Measurements from ENCODE around the gene VWA8. TPM values are rescaled to one million over a fixed set of nuclear protein-coding genes. Genes with fewer than 3 reads are reported as not detected.

Gene VWA8
- total and polyA plus RNA-seq, 2 of the 8 experiments (the other 6 are each of a cell fraction or from before 2014, with no cell fraction given): 5.9 to 19.6 TPM

DNA sequence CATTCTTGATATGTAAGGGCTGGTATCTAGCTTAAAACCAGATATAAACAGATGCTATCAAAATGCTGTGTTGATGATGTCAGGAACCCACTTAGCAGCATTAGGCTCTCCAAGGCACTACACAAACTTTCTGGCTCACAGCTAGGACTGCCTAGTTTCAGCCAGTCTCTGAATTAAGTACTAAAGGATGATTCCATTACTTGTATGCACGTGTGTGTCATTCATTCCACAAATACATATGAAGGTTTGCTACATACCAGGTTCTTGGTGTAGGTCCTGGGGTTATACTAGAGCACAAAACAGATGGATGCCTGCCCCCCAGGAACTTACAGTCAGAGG lies 352.1 kb downstream of the VWA8 start:
- no peak for TF ChIP-seq SIRT6 (IDR thresholded peaks at IDR 0.05; ENCODE audit: low read length)
- no peak for TF ChIP-seq CREB1 (IDR thresholded peaks at IDR 0.05)
- no peak for TF ChIP-seq ZNF274 (IDR thresholded peaks at IDR 0.05; ENCODE audit: borderline replicate concordance, extremely low read depth, low read length)
- TF ChIP-seq BCL11A (IDR thresholded peaks at IDR 0.05; ENCODE audit: low read depth in 2 of 2, low read length in 2 of 2): no peak
- TF ChIP-seq SIN3A (conservative IDR thresholded peaks at IDR 0.05 in 1 of 2, IDR thresholded peaks at IDR 0.05 in 1 of 2; ENCODE audit: low read depth in 1 of 2, low read length in 2 of 2): no peak
- no peak for TF ChIP-seq BRCA1 (IDR thresholded peaks at IDR 0.05; ENCODE audit: low read depth, low read length)
- TF ChIP-seq POU5F1 (IDR thresholded peaks at IDR 0.05; ENCODE audit: low read depth, low read length): no peak
- no peak for TF ChIP-seq RNF2 (IDR thresholded peaks at IDR 0.05; ENCODE audit: borderline replicate concordance, low read depth, low read length, missing control alignments, poor library complexity, severe bottlenecking)
- TF ChIP-seq CEBPB (IDR thresholded peaks at IDR 0.05; ENCODE audit: low read depth, low read length): no peak
- no peak for TF ChIP-seq SIX5 (IDR thresholded peaks at IDR 0.05; ENCODE audit: low read depth, low read length)
- TF ChIP-seq NRF1 (IDR thresholded peaks at IDR 0.05; ENCODE audit: low read depth, low read length): no peak
- TF ChIP-seq SP2 (IDR thresholded peaks at IDR 0.05; ENCODE audit: low read length): no peak
- TF ChIP-seq HDAC6 (IDR thresholded peaks at IDR 0.05; ENCODE audit: low read depth, low read length): no peak
- TF ChIP-seq, protein P1, sequence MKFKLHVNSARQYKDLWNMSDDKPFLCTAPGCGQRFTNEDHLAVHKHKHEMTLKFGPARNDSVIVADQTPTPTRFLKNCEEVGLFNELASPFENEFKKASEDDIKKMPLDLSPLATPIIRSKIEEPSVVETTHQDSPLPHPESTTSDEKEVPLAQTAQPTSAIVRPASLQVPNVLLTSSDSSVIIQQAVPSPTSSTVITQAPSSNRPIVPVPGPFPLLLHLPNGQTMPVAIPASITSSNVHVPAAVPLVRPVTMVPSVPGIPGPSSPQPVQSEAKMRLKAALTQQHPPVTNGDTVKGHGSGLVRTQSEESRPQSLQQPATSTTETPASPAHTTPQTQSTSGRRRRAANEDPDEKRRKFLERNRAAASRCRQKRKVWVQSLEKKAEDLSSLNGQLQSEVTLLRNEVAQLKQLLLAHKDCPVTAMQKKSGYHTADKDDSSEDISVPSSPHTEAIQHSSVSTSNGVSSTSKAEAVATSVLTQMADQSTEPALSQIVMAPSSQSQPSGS (IDR thresholded peaks at IDR 0.05; ENCODE audit: low read length): no peak

More for the DNA sequence above, 352.1 kb downstream of the VWA8 start:
- H3K36me3 ChIP-seq (ENCODE audit: control insufficient read depth in 2 of 4, insufficient read depth in 4 of 4, low read length in 3 of 4): no peaks in the 10 kb centered on the region; a peak in 1 of 8 replicates
- no peak overlapping the region for H2BK120ac ChIP-seq (replicated peaks; ENCODE audit: low read depth, low read length)
- no peak overlapping the region for H2BK12ac ChIP-seq (ENCODE audit: low read depth, low read length)
- POLR2A ChIA-PET (ENCODE audit: partially characterized antibody): no interaction called here
- H3K79me1 ChIP-seq (ENCODE audit: low read depth, low read length): no peaks in the 10 kb centered on the region
- no peaks in the 10 kb centered on the region for H3K27me3 ChIP-seq (replicated peaks in 1 of 4; ENCODE audit: control insufficient read depth in 3 of 4, extremely low read depth in 1 of 4, insufficient read depth in 3 of 4, low read length in 3 of 4)
- H2BK15ac ChIP-seq (ENCODE audit: low read length): no peak overlapping the region
- WGBS, 2 experiments (ENCODE audit: extremely low coverage in 1 of 2, insufficient coverage in 1 of 2, insufficient read length in 1 of 2, insufficient replicate concordance in 2 of 2, low coverage in 1 of 2, low lambda C conversion rate in 2 of 2, missing lambda C conversion rate in 1 of 2): 82% methylated on average over 1 of the region's 1 CpG; no CpG with 5 or more reads in 1 of the 2 experiments
- H2BK5ac ChIP-seq (ENCODE audit: low read depth, low read length): no peak overlapping the region
- no peak overlapping the region for H3K27ac ChIP-seq (ENCODE audit: low read depth, low read length)
- no peaks in the 10 kb centered on the region for H3K23me2 ChIP-seq (ENCODE audit: low read depth, low read length)
- H3K18ac ChIP-seq (ENCODE audit: extremely low read depth, low read length): no peak overlapping the region
- no peak overlapping the region for H3K9ac ChIP-seq (replicated peaks in 1 of 4; ENCODE audit: extremely low read depth in 1 of 4, low read depth in 3 of 4, low read length in 3 of 4)
- H2AK5ac ChIP-seq (ENCODE audit: low read depth, low read length): no peak overlapping the region
- no peak overlapping the region for H3K56ac ChIP-seq (replicated peaks; ENCODE audit: insufficient read length, low read depth, low read length)
- no peaks in the 10 kb centered on the region for H3K9me3 ChIP-seq (ENCODE audit: insufficient read depth in 2 of 2, low read depth in 1 of 2, low read length in 1 of 2)
- no peak overlapping the region for H4K91ac ChIP-seq (replicated peaks; ENCODE audit: insufficient read length, low read length)
- FAIRE-seq (no peak), DNase-seq (ENCODE audit: low read depth in 1 of 2, low spot score in 2 of 2) (no peak)
- H2AFZ ChIP-seq (ENCODE audit: low read length): no peak overlapping the region
- no peak overlapping the region for H3K4ac ChIP-seq (replicated peaks; ENCODE audit: insufficient read length, low read depth, low read length)
- no peak overlapping the region for H3K4me3 ChIP-seq (ENCODE audit: extremely low read depth in 1 of 4, insufficient read depth in 2 of 4, low read depth in 3 of 4, low read length in 4 of 4)
- no peak overlapping the region for H3K14ac ChIP-seq (ENCODE audit: insufficient read length)
- H2BK20ac ChIP-seq (ENCODE audit: low read length): no peak overlapping the region
- peaks cover 0 to 1% of the 10 kb centered on the region in 2 experiments for H4K20me1 ChIP-seq (replicated peaks in 1 of 2; ENCODE audit: control insufficient read depth in 1 of 2, insufficient read depth in 2 of 2, low read length in 2 of 2)
- CTCF ChIA-PET (ENCODE audit: partially characterized antibody): interaction anchor here (0.9 to 1.1 kb wide), 2 partner anchors 15 to 180 kb away, joined by 3 to 4 read pairs; no protein-coding TSS in a partner anchor
- H4K5ac ChIP-seq (ENCODE audit: insufficient read length, low read depth, low read length): no peak overlapping the region
- no peak overlapping the region for H3K4me2 ChIP-seq (ENCODE audit: insufficient read depth in 1 of 2, low read depth in 2 of 2, low read length in 2 of 2)
- no peak overlapping the region for H4K8ac ChIP-seq (ENCODE audit: extremely low read depth, insufficient read depth, low read length)
- H3K79me2 ChIP-seq (ENCODE audit: control insufficient read depth in 1 of 2, insufficient read depth in 2 of 2, low read length in 2 of 2): no peaks in the 10 kb centered on the region
- no peaks in the 10 kb centered on the region for H3K4me1 ChIP-seq (replicated peaks in 1 of 4; ENCODE audit: control insufficient read depth in 3 of 4, insufficient read depth in 4 of 4, low read length in 3 of 4)
- H3K23ac ChIP-seq (ENCODE audit: insufficient read length): no peak overlapping the region
